Natural killer cell (primary cell): ENCODE results near the gene DPYD. TPM values are rescaled to one million over a fixed set of nuclear protein-coding genes. Genes with fewer than 3 reads are reported as not detected.

Experiments used
- ATAC-seq, 3 donors: fragments of 150-1000 bp in 2 of 3; fragments of 200-7000 bp in 1 of 3; cut with Tn5 transposase; 1 replicate in 1 of 3; 2 replicates in 2 of 3; pipeline ENCODE4 v1.10.0; 2021; ENCODE audit warnings: mild to moderate bottlenecking in 2 of 3, moderate library complexity in 2 of 3
- DNase-seq, 2 donors: peaks; one replicate each; pipeline versions ENCODE4 v3.0.0 to v3.0.0-alpha.2; 2013 to 2021; ENCODE audit warnings: mixed read lengths in 1 of 2
- H3K27ac ChIP-seq: one replicate; pipeline ENCODE4 v1.5.1; 2013; ENCODE audit warnings: mild to moderate bottlenecking, low read length
- H3K27me3 ChIP-seq: one replicate; pipeline ENCODE4 v1.6.1; 2013; ENCODE audit warnings: low read length; ENCODE audit not compliant: control insufficient read depth, insufficient read depth
- H3K36me3 ChIP-seq: one replicate; pipeline ENCODE4 v1.6.1; 2013; ENCODE audit warnings: low read length; ENCODE audit not compliant: control insufficient read depth, insufficient read depth
- H3K4me1 ChIP-seq: one replicate; pipeline ENCODE4 v1.6.1; 2013; ENCODE audit warnings: low read length; ENCODE audit not compliant: control insufficient read depth, insufficient read depth
- H3K4me3 ChIP-seq: one replicate; pipeline ENCODE4 v1.5.1; 2013; ENCODE audit warnings: low read length
- H3K9me3 ChIP-seq: one replicate; pipeline ENCODE4 v1.6.1; 2013; ENCODE audit warnings: low read length; ENCODE audit not compliant: control insufficient read depth, insufficient read depth
- H3K27ac Mint-ChIP-seq, 2 donors: one replicate each; pipeline ENCODE4 v1.8.0; 2022; ENCODE audit warnings: mild to moderate bottlenecking in 2 of 2, mixed read lengths in 2 of 2, moderate library complexity in 1 of 2
- H3K27me3 Mint-ChIP-seq, 2 donors: one replicate each; pipeline ENCODE4 v1.8.0; 2022; ENCODE audit warnings: low read depth in 2 of 2, mixed read lengths in 2 of 2
- H3K36me3 Mint-ChIP-seq: one replicate; pipeline ENCODE4 v1.8.0; 2022; ENCODE audit warnings: mixed read lengths
- H3K4me1 Mint-ChIP-seq, 2 donors: one replicate each; pipeline ENCODE4 v1.8.0; 2022; ENCODE audit warnings: mixed read lengths in 2 of 2
- H3K4me3 Mint-ChIP-seq: one replicate; pipeline ENCODE4 v1.8.0; 2022; ENCODE audit warnings: mild to moderate bottlenecking, moderate library complexity, mixed read lengths
- H3K9me3 Mint-ChIP-seq, 2 donors: one replicate each; pipeline ENCODE4 v1.8.0; 2022; ENCODE audit warnings: mixed read lengths in 2 of 2
- WGBS: methylation state at CpG from one replicate; pipeline ENCODE4 v1.1.7; 2013; ENCODE audit warnings: missing lambda C conversion rate; ENCODE audit not compliant: insufficient coverage; 5-methylcytosine and 5-hydroxymethylcytosine counted together
- intact Hi-C: fragments of 100-400 bp; cut with micrococcal nuclease; formaldehyde crosslinking; loops from one replicate; pipeline ENCODE4 v1.14.2; 2022
- total RNA-seq, 4 donors: library from RNA; stranded (reverse); fragments of 120-200 nt in 1 of 4; gene quantifications; one replicate each; pipeline versions ENCODE4 v1.2.3 to v1.2.4, GENCODE V29; 2013 to 2022
- TF ChIP-seq, protein P1 (sequence below): fragments of 200-600 bp; IDR thresholded peaks from one replicate; pipeline ENCODE4 v1.8.0; 2022; ENCODE audit warnings: antibody characterized with exemption

Gene DPYD
- total RNA-seq, 3 donors from 2014 or later (not counting 1 experiment from before 2014, with no cell fraction given), result 56.6 to 66.7 (median 56.9) TPM

- no peaks in the 10 kb centered on the region for H3K9me3 Mint-ChIP-seq
- 86% methylated on average over 4 of the region's 4 CpGs for WGBS
- ATAC-seq, result no peak
Observed at GRCh38 chr1:97632075-97632474, 288.8 kb downstream of the DPYD start.

GRCh38 chr1:97630948-97631347 lies 289.9 kb downstream of the DPYD start:
- H3K4me3 ChIP-seq, result no peak overlapping the region
- Mint-ChIP-seq H3K27ac (no peak overlapping the region), H3K27me3 (no peaks in the 10 kb centered on the region), H3K36me3 (no peaks in the 10 kb centered on the region), H3K4me1 (peaks cover 31% of the 10 kb centered on the region in 2 donors), H3K4me3 (no peak overlapping the region), H3K9me3 (no peaks in the 10 kb centered on the region)
- no peaks in the 10 kb centered on the region for H3K9me3 ChIP-seq
- no peaks in the 10 kb centered on the region for H3K27me3 ChIP-seq
- no peaks in the 10 kb centered on the region for H3K36me3 ChIP-seq
- TF ChIP-seq, protein P1, sequence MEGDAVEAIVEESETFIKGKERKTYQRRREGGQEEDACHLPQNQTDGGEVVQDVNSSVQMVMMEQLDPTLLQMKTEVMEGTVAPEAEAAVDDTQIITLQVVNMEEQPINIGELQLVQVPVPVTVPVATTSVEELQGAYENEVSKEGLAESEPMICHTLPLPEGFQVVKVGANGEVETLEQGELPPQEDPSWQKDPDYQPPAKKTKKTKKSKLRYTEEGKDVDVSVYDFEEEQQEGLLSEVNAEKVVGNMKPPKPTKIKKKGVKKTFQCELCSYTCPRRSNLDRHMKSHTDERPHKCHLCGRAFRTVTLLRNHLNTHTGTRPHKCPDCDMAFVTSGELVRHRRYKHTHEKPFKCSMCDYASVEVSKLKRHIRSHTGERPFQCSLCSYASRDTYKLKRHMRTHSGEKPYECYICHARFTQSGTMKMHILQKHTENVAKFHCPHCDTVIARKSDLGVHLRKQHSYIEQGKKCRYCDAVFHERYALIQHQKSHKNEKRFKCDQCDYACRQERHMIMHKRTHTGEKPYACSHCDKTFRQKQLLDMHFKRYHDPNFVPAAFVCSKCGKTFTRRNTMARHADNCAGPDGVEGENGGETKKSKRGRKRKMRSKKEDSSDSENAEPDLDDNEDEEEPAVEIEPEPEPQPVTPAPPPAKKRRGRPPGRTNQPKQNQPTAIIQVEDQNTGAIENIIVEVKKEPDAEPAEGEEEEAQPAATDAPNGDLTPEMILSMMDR, result no peak
- DNase-seq, result peak in 1 of 2 donors; percentile 10
- intact Hi-C loops, result no loop called here
- ATAC-seq, result no peak
- 60% methylated on average over 3 of the region's 3 CpGs for WGBS
- H3K4me1 ChIP-seq, result peaks cover 4% of the 10 kb centered on the region
- H3K27ac ChIP-seq, result no peak overlapping the region

More at GRCh38 chr1:97632075-97632474, 288.8 kb downstream of the DPYD start:
- DNase-seq, result no peak
- H3K9me3 ChIP-seq, result no peaks in the 10 kb centered on the region
- no peak overlapping the region for H3K27ac ChIP-seq
- Mint-ChIP-seq H3K27me3 (no peaks in the 10 kb centered on the region), H3K4me1 (peaks cover 22 to 23% of the 10 kb centered on the region in 2 donors), H3K36me3 (no peaks in the 10 kb centered on the region), H3K4me3 (no peak overlapping the region), H3K27ac (no peak overlapping the region)
- H3K27me3 ChIP-seq, result no peaks in the 10 kb centered on the region
- intact Hi-C loops, result no loop called here
- H3K4me3 ChIP-seq, result no peak overlapping the region
- H3K4me1 ChIP-seq, result peaks cover 4% of the 10 kb centered on the region
- H3K36me3 ChIP-seq, result no peaks in the 10 kb centered on the region
- TF ChIP-seq, protein P1, result no peak

DNA sequence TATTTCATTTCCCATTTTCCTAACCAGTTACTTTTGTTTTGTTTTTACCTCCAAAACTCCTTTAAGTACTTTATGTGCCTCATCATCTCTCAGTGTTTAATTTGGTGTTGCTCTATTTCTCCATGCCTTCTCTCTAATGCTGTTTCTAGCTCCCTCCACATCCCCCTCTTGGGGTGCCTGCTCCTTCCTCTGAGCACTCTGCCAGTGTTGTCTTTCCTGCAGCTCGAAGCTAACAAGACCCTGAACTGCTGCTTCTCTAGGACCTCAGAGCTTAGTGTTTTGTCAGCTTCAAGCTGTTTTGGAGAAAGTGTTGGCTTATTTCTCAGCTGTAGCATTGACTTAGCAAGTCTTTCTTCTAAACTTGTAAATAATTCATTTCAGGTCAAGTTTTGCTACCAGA lies 290.6 kb downstream of the DPYD start:
- 63% methylated on average over 1 of the region's 1 CpG for WGBS
- Mint-ChIP-seq H3K4me1 (peaks cover 37 to 38% of the 10 kb centered on the region in 2 donors), H3K9me3 (no peaks in the 10 kb centered on the region), H3K36me3 (no peaks in the 10 kb centered on the region), H3K27me3 (no peaks in the 10 kb centered on the region), H3K4me3 (no peak overlapping the region), H3K27ac (no peak overlapping the region)
- intact Hi-C loops, result no loop called here
- TF ChIP-seq, protein P1, result no peak
- Histone ChIP-seq H3K4me3 (no peak overlapping the region), H3K9me3 (no peaks in the 10 kb centered on the region), H3K36me3 (no peaks in the 10 kb centered on the region), H3K27me3 (no peaks in the 10 kb centered on the region), H3K27ac (no peak overlapping the region), H3K4me1 (peaks cover 4% of the 10 kb centered on the region)
- no peak for ATAC-seq
- DNase-seq, result no peak

- Mint-ChIP-seq H3K27ac (no peak overlapping the region), H3K4me3 (no peak overlapping the region), H3K4me1 (peaks cover 34 to 41% of the 10 kb centered on the region in 2 donors), H3K9me3 (no peaks in the 10 kb centered on the region), H3K27me3 (no peaks in the 10 kb centered on the region), H3K36me3 (no peaks in the 10 kb centered on the region)
- H3K4me3 ChIP-seq, result no peak overlapping the region
- DNase-seq (no peak), ATAC-seq (no peak)
- H3K27me3 ChIP-seq, result no peaks in the 10 kb centered on the region
- H3K4me1 ChIP-seq, result no peaks in the 10 kb centered on the region
- intact Hi-C loops, result no loop called here
- H3K9me3 ChIP-seq, result no peaks in the 10 kb centered on the region
- no peak overlapping the region for H3K27ac ChIP-seq
- H3K36me3 ChIP-seq, result no peaks in the 10 kb centered on the region
- TF ChIP-seq, protein P1, result no peak
Observed at GRCh38 chr1:97623220-97623619, 297.6 kb downstream of the DPYD start.
